Naive thymus-derived CD4-positive, alpha-beta T cell (primary cell): ENCODE measurements around the gene UGGT2. TPM values are rescaled to one million over a fixed set of nuclear protein-coding genes. Genes with fewer than 3 reads are reported as not detected.
"Not testable (repeated sequence)": the region's sequence is repeated elsewhere in the genome, so short reads cannot be mapped to it uniquely, and the experiment has no call there.

Experiments
- ATAC-seq: fragments of 150-1000 bp; cut with Tn5 transposase; 2 replicates; pipeline ENCODE4 v1.10.0; 2021; ENCODE audit warnings: mild to moderate bottlenecking, moderate library complexity
- CTCF ChIA-PET: fragments of 350-600 bp; sonication (Branson Sonifier 250); formaldehyde crosslinking; loops from one replicate; lab custom pipeline; 2021; ENCODE audit warnings: antibody characterized with exemption; lab: Charles Lee
- POLR2A ChIA-PET: fragments of 350-600 bp; sonication (Branson Sonifier 250); formaldehyde crosslinking; loops from one replicate; lab custom pipeline; 2021; ENCODE audit warnings: antibody characterized with exemption, inconsistent platforms; lab: Charles Lee
- DNase-seq, 9 donors: peaks; one replicate each; pipeline versions ENCODE4 v3.0.0 to v3.0.0-alpha.2; 2020 to 2022; ENCODE audit warnings: mixed read lengths in 1 of 9
- H3K27ac ChIP-seq: one replicate; pipeline ENCODE4 v1.7.0; 2013; ENCODE audit warnings: mild to moderate bottlenecking, low read depth, low read length, moderate library complexity
- H3K27me3 ChIP-seq, 2 donors: one replicate each; pipeline ENCODE4 v1.7.0; 2013; ENCODE audit warnings: low read length in 2 of 2, mild to moderate bottlenecking in 2 of 2, moderate library complexity in 2 of 2; ENCODE audit not compliant: control insufficient read depth in 2 of 2, insufficient read depth in 2 of 2
- H3K36me3 ChIP-seq, 3 experiments: 1 replicate in 2 of 3; 2 replicates in 1 of 3; pipeline ENCODE4 v1.7.0; 2013; ENCODE audit warnings: low read length in 3 of 3, mild to moderate bottlenecking in 3 of 3, moderate library complexity in 1 of 3; ENCODE audit not compliant: insufficient read depth in 3 of 3, control insufficient read depth in 2 of 3
- H3K4me1 ChIP-seq, 2 donors: one replicate each; pipeline ENCODE4 v1.7.0; 2013; ENCODE audit warnings: low read length in 2 of 2, mild to moderate bottlenecking in 2 of 2, moderate library complexity in 1 of 2; ENCODE audit not compliant: control insufficient read depth in 2 of 2, insufficient read depth in 2 of 2
- H3K4me3 ChIP-seq: 2 replicates; pipeline ENCODE4 v1.7.0; 2013; ENCODE audit warnings: mild to moderate bottlenecking, low read length
- H3K9me3 ChIP-seq, 3 experiments: 1 replicate in 2 of 3; 2 replicates in 1 of 3; pipeline ENCODE4 v1.7.0; 2013; ENCODE audit warnings: low read length in 3 of 3; ENCODE audit not compliant: control insufficient read depth in 2 of 3
- H3K27ac Mint-ChIP-seq, 9 donors: one replicate each; pipeline ENCODE4 v1.8.0; 2020 to 2022; ENCODE audit warnings: mixed read lengths in 9 of 9, mild to moderate bottlenecking in 8 of 9, moderate library complexity in 5 of 9, inconsistent platforms in 2 of 9
- H3K27me3 Mint-ChIP-seq, 5 donors: one replicate each; pipeline ENCODE4 v1.8.0; 2021 to 2022; ENCODE audit warnings: mixed read lengths in 5 of 5, mild to moderate bottlenecking in 1 of 5
- H3K36me3 Mint-ChIP-seq, 5 donors: one replicate each; pipeline ENCODE4 v1.8.0; 2020 to 2022; ENCODE audit warnings: mixed read lengths in 5 of 5, mild to moderate bottlenecking in 3 of 5, inconsistent platforms in 1 of 5
- H3K4me1 Mint-ChIP-seq, 7 donors: one replicate each; pipeline ENCODE4 v1.8.0; 2020 to 2022; ENCODE audit warnings: mixed read lengths in 7 of 7, mild to moderate bottlenecking in 3 of 7, inconsistent platforms in 1 of 7
- H3K4me3 Mint-ChIP-seq, 10 donors: one replicate each; pipeline ENCODE4 v1.8.0; 2020 to 2022; ENCODE audit warnings: mild to moderate bottlenecking in 10 of 10, mixed read lengths in 10 of 10, moderate library complexity in 6 of 10, inconsistent platforms in 2 of 10
- H3K9me3 Mint-ChIP-seq, 11 donors: one replicate each; pipeline ENCODE4 v1.8.0; 2020 to 2022; ENCODE audit warnings: mixed read lengths in 11 of 11, mild to moderate bottlenecking in 4 of 11, inconsistent platforms in 1 of 11, moderate library complexity in 1 of 11
- intact Hi-C, 2 donors: fragments of 100-400 bp; cut with micrococcal nuclease; formaldehyde crosslinking; loops; one replicate each; pipeline ENCODE4 v1.15.1; 2023
- polyA plus RNA-seq, 2 donors: library from polyadenylated mRNA; unstranded; fragments of 300-500 nt; fragmentation: Illumina TruSeq; gene quantifications; one replicate each; pipeline ENCODE4 v1.2.3, GENCODE V29; 2021
- total RNA-seq, 6 experiments: library from RNA in 5 of 6; stranded (reverse) in 5 of 6; gene quantifications; 1 replicate in 5 of 6; 2 replicates in 1 of 6; pipeline ENCODE4 v1.2.3 and lab custom pipeline; 2021 to 2026

UGGT2 gene
- total and polyA plus RNA-seq, 7 experiments from 2014 or later: 0.22 to 6.5 (median 0.51) TPM; not detected in 3

DNA sequence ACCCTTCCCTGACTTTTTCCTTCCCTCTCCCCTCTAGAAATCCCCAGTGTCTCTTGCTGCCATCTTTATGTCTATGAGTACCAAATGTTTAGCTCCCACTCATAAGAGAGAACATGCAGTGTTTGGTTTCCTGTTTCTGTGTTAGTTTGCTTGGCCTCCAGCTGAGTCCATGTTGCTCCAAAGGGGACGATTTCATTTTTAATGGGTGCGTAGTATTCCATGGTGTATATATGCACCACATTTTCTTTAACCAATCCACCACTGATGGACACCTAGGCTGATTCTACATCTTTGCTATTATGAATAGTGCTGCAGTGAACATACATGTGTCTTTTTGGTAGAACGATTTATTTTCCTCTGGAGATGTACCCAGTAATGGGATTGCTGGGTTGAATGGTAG lies 123.8 kb downstream of the UGGT2 start:
- POLR2A ChIA-PET: no interaction called here
- H3K27me3 Mint-ChIP-seq: no peaks in the 10 kb centered on the region
- CTCF ChIA-PET: no interaction called here
- H3K9me3 Mint-ChIP-seq: peaks cover 6 to 42% (median 22%) of the 10 kb centered on the region in 11 donors
- Histone ChIP-seq H3K4me3 (no peak overlapping the region), H3K4me1 (no peaks in the 10 kb centered on the region), H3K27ac (no peak overlapping the region), H3K9me3 (peaks cover 0 to 7% (median 0%) of the 10 kb centered on the region in 3 experiments), H3K36me3 (no peaks in the 10 kb centered on the region), H3K27me3 (no peaks in the 10 kb centered on the region)
- intact Hi-C loops: no loop called here
- H3K4me3 Mint-ChIP-seq: no peak overlapping the region
- H3K4me1 Mint-ChIP-seq: no peaks in the 10 kb centered on the region
- H3K27ac Mint-ChIP-seq: no peak overlapping the region
- H3K36me3 Mint-ChIP-seq: no peaks in the 10 kb centered on the region
- DNase-seq (no peak), ATAC-seq (no peak)

DNA sequence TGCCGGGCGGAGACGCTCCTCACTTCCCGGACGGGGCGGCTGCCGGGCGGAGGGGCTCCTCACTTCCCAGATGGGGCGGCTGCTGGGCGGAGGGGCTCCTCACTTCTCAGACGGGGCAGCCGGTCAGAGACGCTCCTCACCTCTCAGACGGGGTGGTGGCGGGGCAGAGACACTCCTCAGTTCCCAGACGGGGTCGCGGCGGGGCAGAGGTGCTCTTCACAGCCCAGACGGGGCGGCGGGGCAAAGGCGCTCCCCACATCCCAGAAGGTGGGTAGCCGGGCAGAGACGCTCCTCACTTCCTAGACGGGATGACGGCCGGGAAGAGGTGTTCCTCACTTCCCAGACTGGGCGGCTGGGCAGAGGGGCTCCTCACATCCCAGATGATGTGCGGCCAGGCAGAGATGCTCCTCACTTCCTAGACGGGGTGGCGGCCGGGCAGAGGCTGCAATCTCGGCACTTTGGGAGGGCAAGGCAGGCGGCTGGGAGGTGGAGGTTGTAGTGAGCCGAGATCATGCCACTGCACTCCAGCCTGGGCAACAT lies 124.8 kb downstream of the UGGT2 start:
- H3K4me1 ChIP-seq, H3K27ac ChIP-seq, H3K4me3 ChIP-seq, CTCF ChIA-PET, POLR2A ChIA-PET, DNase-seq, H3K27me3 Mint-ChIP-seq, H3K4me1 Mint-ChIP-seq, H3K27ac Mint-ChIP-seq, H3K36me3 Mint-ChIP-seq, ATAC-seq, H3K27me3 ChIP-seq, H3K36me3 ChIP-seq, intact Hi-C loops, H3K4me3 Mint-ChIP-seq, H3K9me3 ChIP-seq: not testable (repeated sequence)
- peaks cover 6 to 40% (median 22%) of the 10 kb centered on the region in 11 donors for H3K9me3 Mint-ChIP-seq

DNA sequence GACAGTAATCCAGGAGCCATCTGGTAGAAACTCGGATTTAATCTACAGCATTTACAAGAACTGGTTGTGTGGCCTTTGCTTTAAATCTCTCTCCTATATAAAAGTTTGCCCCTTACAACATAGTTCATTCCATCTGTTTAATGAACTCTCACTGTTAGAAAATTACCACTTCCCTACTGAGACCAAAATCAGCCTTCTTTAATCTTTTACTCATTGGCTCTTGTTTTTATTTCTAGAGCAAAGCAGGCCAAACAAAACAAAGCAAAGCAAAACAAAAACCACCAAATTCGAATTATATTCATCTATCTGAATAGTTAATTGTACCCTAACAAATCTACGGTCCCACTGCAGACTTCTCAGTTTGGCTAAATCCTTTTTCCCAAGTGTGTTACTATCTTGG lies 127.0 kb downstream of the UGGT2 start:
- POLR2A ChIA-PET: no interaction called here
- Mint-ChIP-seq H3K36me3 (no peaks in the 10 kb centered on the region), H3K4me1 (no peaks in the 10 kb centered on the region), H3K9me3 (peaks cover 3 to 29% (median 15%) of the 10 kb centered on the region in 11 donors), H3K27me3 (no peaks in the 10 kb centered on the region), H3K27ac (no peak overlapping the region), H3K4me3 (no peak overlapping the region)
- no peak overlapping the region for H3K27ac ChIP-seq
- ATAC-seq (no peak), DNase-seq (no peak)
- H3K27me3 ChIP-seq: no peaks in the 10 kb centered on the region
- intact Hi-C loops: no loop called here
- peaks cover 0 to 7% (median 0%) of the 10 kb centered on the region in 3 experiments for H3K9me3 ChIP-seq
- CTCF ChIA-PET: interaction anchor here (0.6 kb wide), 1 partner anchor 522 kb away, joined by 3 read pairs; no protein-coding TSS in a partner anchor
- H3K4me1 ChIP-seq: no peaks in the 10 kb centered on the region
- no peak overlapping the region for H3K4me3 ChIP-seq
- no peaks in the 10 kb centered on the region for H3K36me3 ChIP-seq

DNA sequence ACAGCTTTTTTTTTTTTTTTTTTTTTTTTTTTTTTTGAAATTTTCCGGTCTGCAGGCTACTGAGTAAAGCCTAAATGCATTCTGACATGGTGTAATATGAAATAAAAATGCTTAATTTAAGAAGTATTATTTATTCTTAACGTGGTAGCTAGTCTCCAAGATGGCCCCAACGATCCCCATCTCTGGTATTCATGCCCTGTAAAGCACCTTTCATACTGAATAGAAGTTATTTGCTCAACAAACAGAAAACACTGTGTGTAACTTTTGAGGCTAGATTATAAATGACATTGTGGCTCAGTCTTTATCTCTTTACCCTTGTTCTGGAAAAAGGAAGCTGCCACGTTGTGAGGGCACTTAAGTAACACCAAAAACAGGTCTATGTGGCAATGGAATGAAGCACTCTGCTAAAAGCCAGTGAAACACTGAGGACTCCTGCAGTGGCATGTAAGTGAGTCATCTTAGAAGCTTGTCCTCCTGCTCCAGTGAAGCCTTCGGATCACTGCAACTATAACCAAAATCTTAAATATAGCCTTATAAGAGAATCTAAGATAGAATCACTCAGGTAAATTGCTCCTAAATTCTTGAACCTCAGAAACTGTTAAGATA lies 128.7 kb downstream of the UGGT2 start:
- Mint-ChIP-seq H3K27me3 (no peaks in the 10 kb centered on the region), H3K4me3 (no peak overlapping the region), H3K36me3 (no peaks in the 10 kb centered on the region), H3K9me3 (peaks cover 0 to 12% (median 4%) of the 10 kb centered on the region in 11 donors), H3K27ac (no peak overlapping the region), H3K4me1 (peaks cover 0 to 1% (median 0%) of the 10 kb centered on the region in 7 donors)
- no peaks in the 10 kb centered on the region for H3K27me3 ChIP-seq
- no peak overlapping the region for H3K4me3 ChIP-seq
- H3K27ac ChIP-seq: no peak overlapping the region
- H3K9me3 ChIP-seq: peaks cover 0 to 4% (median 0%) of the 10 kb centered on the region in 3 experiments
- H3K4me1 ChIP-seq: no peaks in the 10 kb centered on the region
- intact Hi-C loops: no loop called here
- CTCF ChIA-PET: no interaction called here
- DNase-seq (no peak), ATAC-seq (no peak)
- POLR2A ChIA-PET: no interaction called here
- H3K36me3 ChIP-seq: no peaks in the 10 kb centered on the region

DNA sequence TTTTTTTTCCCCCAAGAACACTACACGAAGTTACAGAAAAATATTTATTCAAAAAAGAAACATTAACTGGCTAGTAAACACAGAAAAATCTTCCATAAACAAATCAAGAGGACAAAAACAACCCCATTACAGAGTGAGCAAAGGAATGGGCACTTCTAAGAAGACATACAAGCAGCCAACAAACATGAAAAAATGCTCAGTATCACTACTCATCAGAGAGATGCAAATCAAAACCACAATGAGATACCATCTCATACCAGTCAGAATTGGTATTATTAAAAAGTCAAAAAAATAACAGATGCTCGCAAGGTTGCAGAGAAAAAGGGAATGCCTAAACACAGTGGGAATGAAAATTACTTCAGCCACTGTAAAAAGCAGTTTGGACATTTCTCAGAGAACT lies 131.7 kb downstream of the UGGT2 start:
- Mint-ChIP-seq H3K4me3 (no peak overlapping the region), H3K27me3 (no peaks in the 10 kb centered on the region), H3K9me3 (peaks cover 0 to 8% (median 2%) of the 10 kb centered on the region in 11 donors), H3K27ac (no peak overlapping the region), H3K36me3 (no peaks in the 10 kb centered on the region), H3K4me1 (peaks cover 0 to 2% (median 0%) of the 10 kb centered on the region in 7 donors)
- H3K27me3 ChIP-seq: no peaks in the 10 kb centered on the region
- no peaks in the 10 kb centered on the region for H3K36me3 ChIP-seq
- intact Hi-C loops: no loop called here
- no peak overlapping the region for H3K27ac ChIP-seq
- DNase-seq (no peak), ATAC-seq (no peak)
- H3K4me3 ChIP-seq: no peak overlapping the region
- ChIA-PET POLR2A (no interaction called here), CTCF (no interaction called here)
- H3K9me3 ChIP-seq: no peaks in the 10 kb centered on the region
- no peaks in the 10 kb centered on the region for H3K4me1 ChIP-seq

DNA sequence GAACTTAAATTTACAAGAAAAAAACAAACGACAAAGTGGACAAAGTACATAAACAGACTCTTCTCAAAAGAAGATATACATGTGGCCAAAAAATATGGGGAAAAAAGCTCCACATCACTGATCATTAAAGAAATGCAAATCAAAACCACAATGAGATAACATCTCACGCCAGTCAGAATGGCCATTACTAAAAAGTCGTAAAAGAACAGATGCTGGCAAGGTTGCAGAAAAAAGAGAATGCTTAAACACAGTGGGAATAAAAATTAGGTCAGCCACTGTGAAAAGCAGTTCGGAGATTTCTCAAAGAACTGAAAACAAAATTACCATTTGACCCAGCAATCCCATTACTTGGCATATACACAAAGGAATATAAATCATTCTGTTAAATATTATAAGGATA lies 132.7 kb downstream of the UGGT2 start:
- H3K27me3 ChIP-seq: no peaks in the 10 kb centered on the region
- H3K9me3 Mint-ChIP-seq: peaks cover 0 to 8% (median 2%) of the 10 kb centered on the region in 11 donors
- no peaks in the 10 kb centered on the region for H3K4me1 ChIP-seq
- no peak overlapping the region for H3K27ac ChIP-seq
- H3K4me1 Mint-ChIP-seq: peaks cover 0 to 2% (median 0%) of the 10 kb centered on the region in 7 donors
- H3K27me3 Mint-ChIP-seq: no peaks in the 10 kb centered on the region
- H3K9me3 ChIP-seq: no peaks in the 10 kb centered on the region
- CTCF ChIA-PET: no interaction called here
- POLR2A ChIA-PET: no interaction called here
- no peak overlapping the region for H3K4me3 Mint-ChIP-seq
- intact Hi-C loops: no loop called here
- H3K27ac Mint-ChIP-seq: no peak overlapping the region
- no peaks in the 10 kb centered on the region for H3K36me3 ChIP-seq
- H3K36me3 Mint-ChIP-seq: no peaks in the 10 kb centered on the region
- no peak for DNase-seq
- ATAC-seq: no peak
- no peak overlapping the region for H3K4me3 ChIP-seq

DNA sequence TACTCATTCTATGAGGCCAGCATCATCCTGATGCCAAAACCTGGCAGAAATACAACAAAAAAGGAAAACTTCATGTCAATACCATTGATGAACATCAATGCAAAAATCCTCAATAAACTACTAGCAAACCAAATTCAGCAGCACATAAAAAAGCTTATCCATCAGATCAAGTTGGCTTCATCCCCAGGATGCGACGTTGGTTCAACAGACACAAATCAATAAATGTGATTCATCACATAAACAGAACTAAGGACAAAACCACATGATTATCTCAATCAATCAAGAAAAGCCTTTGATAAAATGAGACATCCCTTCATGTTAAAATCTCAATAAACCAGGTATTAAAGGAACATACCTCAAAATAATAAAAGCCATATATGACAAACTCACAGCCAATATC lies 134.3 kb downstream of the UGGT2 start:
- no peak overlapping the region for H3K4me3 ChIP-seq
- ATAC-seq: no peak
- Mint-ChIP-seq H3K36me3 (no peaks in the 10 kb centered on the region), H3K4me3 (no peak overlapping the region), H3K27ac (no peak overlapping the region), H3K4me1 (peaks cover 0 to 2% (median 0%) of the 10 kb centered on the region in 7 donors), H3K9me3 (peaks cover 0 to 8% (median 4%) of the 10 kb centered on the region in 11 donors), H3K27me3 (peaks cover 0 to 4% (median 0%) of the 10 kb centered on the region in 5 donors)
- DNase-seq: no peak
- intact Hi-C loops: no loop called here
- H3K9me3 ChIP-seq: no peaks in the 10 kb centered on the region
- no peaks in the 10 kb centered on the region for H3K36me3 ChIP-seq
- H3K27ac ChIP-seq: no peak overlapping the region
- no peaks in the 10 kb centered on the region for H3K27me3 ChIP-seq
- POLR2A ChIA-PET: no interaction called here
- H3K4me1 ChIP-seq: no peaks in the 10 kb centered on the region
- CTCF ChIA-PET: no interaction called here
